Muscle layer of duodenum (tissue), 2 donors: ENCODE measurements around the gene IL2RA.

ENCODE experiments used
- H3K27ac ChIP-seq: one replicate; pipeline ENCODE4 v1.7.0; 2013; ENCODE audit warnings: mild to moderate bottlenecking, low read length
- H3K27me3 ChIP-seq: one replicate; pipeline ENCODE4 v1.7.0; 2013; ENCODE audit warnings: low read depth, mild to moderate bottlenecking, control low read depth, low read length
- H3K36me3 ChIP-seq, 2 donors: one replicate each; pipeline ENCODE4 v1.7.0; 2013; ENCODE audit warnings: low read length in 2 of 2, control low read depth in 1 of 2, mild to moderate bottlenecking in 1 of 2; ENCODE audit not compliant: insufficient read depth in 2 of 2, control insufficient read depth in 1 of 2
- H3K4me1 ChIP-seq, 2 donors: one replicate each; pipeline ENCODE4 v1.7.0; 2013; ENCODE audit warnings: low read length in 2 of 2, mild to moderate bottlenecking in 2 of 2, control low read depth in 1 of 2, moderate library complexity in 1 of 2; ENCODE audit not compliant: insufficient read depth in 2 of 2, control insufficient read depth in 1 of 2
- H3K4me3 ChIP-seq, 2 donors: one replicate each; pipeline ENCODE4 v1.7.0; 2013; ENCODE audit warnings: low read length in 2 of 2, low read depth in 1 of 2, mild to moderate bottlenecking in 1 of 2
- H3K9me3 ChIP-seq, 2 donors: one replicate each; pipeline ENCODE4 v1.7.0; 2013; ENCODE audit warnings: low read length in 2 of 2, control low read depth in 1 of 2, mild to moderate bottlenecking in 1 of 2; ENCODE audit not compliant: control insufficient read depth in 1 of 2
- donor health status: healthy.

IL2RA gene

DNA sequence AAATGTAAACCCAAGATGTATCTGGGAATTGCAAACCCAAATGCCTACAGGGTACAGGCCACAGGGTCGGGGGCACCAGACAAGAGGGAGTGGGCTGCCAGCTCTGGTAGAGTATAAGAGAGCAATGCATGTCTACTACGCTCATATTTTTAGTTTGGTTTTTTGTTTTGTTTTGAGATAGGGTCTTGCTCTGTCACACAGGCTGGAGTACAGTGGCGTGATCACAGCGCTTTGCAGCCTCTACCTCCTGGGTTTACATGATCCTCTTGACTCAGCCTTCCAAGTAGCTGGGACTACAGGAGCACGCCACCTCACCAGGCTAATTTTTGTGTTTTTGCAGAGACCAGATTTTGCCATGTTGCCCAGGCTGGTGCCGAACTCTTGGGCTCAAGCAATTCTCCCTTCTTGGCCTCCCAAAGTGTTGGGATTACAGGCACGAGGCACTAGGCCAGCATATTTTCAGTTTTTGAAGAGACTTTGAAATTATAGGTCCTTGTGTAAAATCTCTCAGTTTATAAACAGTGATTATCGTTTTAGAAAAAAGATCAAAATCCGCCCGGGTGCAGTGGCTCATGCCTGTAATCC lies 73.7 kb downstream of the IL2RA start:
- Histone ChIP-seq H3K27me3 (no peaks in the 10 kb centered on the region), H3K4me3 (no peak overlapping the region), H3K36me3 (no peaks in the 10 kb centered on the region), H3K27ac (no peak overlapping the region), H3K9me3 (peaks cover 0 to 9% of the 10 kb centered on the region in 2 donors), H3K4me1 (no peaks in the 10 kb centered on the region)

DNA sequence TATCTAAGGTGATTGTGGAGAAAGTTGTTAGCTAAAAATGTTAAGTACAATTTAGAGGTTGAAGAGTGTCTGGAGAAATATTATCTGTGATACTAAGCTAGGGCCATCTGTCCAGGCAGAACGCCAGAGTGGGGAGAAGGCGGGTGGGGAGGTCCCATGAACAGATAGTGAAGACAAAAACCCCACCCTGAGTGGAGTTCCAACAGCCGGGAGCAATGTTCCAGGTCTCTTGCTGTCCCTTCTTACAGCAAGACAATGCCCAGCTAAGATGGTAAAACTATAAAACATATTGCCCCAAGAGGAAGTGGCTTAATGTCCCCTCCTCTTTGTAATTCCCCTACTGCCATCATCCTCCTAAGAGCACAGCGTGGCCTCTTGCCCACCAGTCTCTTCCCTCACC lies 74.4 kb downstream of the IL2RA start:
- peaks cover 0 to 9% of the 10 kb centered on the region in 2 donors for H3K9me3 ChIP-seq
- H3K4me3 ChIP-seq: no peak overlapping the region
- no peak overlapping the region for H3K27ac ChIP-seq
- H3K36me3 ChIP-seq: no peaks in the 10 kb centered on the region
- H3K27me3 ChIP-seq: no peaks in the 10 kb centered on the region
- H3K4me1 ChIP-seq: no peaks in the 10 kb centered on the region

DNA sequence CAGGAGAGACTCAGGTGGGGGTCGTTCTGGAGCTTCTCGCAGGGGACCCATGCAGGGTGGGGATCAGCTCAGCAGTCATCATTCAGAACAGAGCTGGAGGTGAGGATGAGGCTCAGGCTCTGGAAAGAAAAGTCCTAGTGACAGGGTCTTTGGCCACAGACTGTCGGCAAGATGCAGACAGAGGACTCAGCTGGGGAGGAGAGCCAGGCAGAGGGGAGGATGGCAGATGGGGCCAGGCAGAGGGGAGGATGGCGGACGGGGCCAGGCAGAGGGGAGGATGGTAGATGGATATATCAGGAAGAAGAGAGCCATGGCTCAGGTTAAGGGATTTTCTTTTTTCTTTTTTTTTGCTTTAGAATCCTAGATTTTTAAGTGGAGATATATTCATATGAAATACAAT lies 77.1 kb downstream of the IL2RA start:
- Histone ChIP-seq H3K27me3 (no peaks in the 10 kb centered on the region), H3K36me3 (no peaks in the 10 kb centered on the region), H3K4me3 (no peak overlapping the region), H3K27ac (no peak overlapping the region), H3K9me3 (no peaks in the 10 kb centered on the region), H3K4me1 (no peaks in the 10 kb centered on the region)

DNA sequence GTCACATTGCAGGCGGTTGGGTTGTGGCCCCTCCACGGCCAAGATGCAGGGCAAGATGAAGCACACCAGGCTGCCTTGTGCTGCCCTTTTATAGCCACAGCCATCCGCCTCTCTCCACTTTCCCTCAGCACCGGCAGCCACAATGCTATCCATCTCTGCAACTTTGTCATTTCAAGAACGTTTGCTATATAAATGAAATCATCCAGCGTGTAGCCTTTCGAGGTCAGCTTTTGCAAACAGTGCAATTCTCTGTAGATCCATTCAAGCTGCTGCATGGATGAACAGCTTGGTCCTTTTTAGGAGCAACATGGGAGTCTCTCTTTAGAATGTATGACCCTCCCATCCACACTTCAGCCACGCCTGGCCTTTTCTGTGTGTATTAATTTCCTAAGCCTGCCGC lies 78.4 kb downstream of the IL2RA start:
- Histone ChIP-seq H3K9me3 (no peaks in the 10 kb centered on the region), H3K36me3 (no peaks in the 10 kb centered on the region), H3K27me3 (no peaks in the 10 kb centered on the region), H3K4me3 (no peak overlapping the region), H3K27ac (no peak overlapping the region), H3K4me1 (no peaks in the 10 kb centered on the region)

DNA sequence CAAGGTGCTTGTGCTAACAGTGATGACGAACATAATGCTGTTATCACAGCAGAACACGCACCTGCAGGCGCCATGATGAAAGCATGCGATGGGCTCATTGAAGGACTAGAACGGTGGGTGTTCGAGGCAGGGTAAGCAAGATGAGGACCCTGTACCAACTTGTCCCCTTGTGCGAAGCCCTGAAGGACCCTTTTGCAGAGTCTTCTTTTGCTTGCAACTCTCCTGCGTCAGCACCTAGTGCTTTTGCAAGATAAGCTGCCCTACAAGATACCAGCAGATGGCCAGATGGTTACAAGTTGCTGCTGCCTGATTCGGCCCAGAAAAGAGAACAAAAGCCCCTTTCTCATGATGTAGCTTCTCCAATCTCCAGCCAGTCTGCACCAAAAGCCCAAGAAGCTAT lies 80.6 kb downstream of the IL2RA start:
- H3K27me3 ChIP-seq: no peaks in the 10 kb centered on the region
- no peaks in the 10 kb centered on the region for H3K9me3 ChIP-seq
- H3K27ac ChIP-seq: no peak overlapping the region
- H3K36me3 ChIP-seq: no peaks in the 10 kb centered on the region
- no peaks in the 10 kb centered on the region for H3K4me1 ChIP-seq
- no peak overlapping the region for H3K4me3 ChIP-seq

DNA sequence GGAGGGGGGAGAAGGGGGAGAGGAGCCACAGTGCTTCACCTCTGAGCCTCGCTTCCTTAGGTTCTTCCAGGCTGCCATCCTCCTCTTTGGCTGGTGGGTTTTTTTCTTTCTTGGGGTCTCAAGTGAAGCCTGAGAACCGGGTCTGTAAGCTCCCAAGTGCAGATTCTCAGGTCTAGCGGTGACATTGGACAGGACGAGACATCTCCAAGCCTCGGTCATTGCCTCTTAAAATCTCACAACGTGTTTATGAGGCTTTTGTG lies 84.0 kb downstream of the IL2RA start:
- no peaks in the 10 kb centered on the region for H3K27me3 ChIP-seq
- no peaks in the 10 kb centered on the region for H3K36me3 ChIP-seq
- H3K9me3 ChIP-seq: no peaks in the 10 kb centered on the region
- H3K4me3 ChIP-seq: peak overlapping the region; percentile 76 to 95
- peaks cover 0 to 7% of the 10 kb centered on the region in 2 donors for H3K4me1 ChIP-seq
- H3K27ac ChIP-seq: peak overlapping the region; percentile 67

DNA sequence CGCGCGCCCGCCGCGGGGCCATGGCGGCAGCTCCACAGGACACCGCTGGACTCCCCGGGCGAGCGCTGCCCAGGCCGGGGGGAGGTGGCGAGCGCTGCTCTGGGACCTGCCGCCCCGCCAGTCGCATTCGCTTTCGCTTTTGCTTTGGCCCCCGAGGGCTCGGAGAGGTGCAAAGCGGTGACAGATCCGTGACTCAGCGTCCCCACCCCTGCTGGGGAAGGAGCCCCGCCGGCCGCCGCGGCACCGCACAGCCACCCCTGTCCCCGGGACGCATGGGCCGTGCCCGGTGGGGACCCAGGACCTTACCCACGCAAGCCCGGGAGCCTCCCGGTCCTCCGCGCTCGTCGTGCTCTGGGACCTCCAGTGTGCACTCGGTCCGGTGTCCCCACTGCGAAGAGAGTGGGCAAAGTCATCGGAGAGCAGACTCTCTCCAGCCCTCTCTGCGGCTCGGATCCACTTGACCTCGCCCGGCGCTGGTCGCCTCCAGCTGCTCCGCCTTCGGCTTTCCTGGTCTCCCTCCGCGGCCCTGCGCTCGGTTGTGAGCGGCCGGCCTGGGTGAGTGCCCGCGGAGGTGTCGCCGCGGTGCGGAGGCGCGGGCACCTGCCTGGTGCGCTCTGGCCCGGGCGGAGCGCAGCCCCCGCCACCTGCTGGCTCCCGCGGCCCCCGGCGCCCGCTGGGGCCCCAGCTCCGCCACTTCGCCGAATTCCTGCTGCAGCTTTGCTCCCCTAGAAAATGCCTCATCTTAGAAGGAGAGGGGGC lies 84.5 kb downstream of the IL2RA start, which contains the start of gene IL15RA:
TSS of gene IL15RA (minus strand) at position 73 of the 759 bp plus-strand sequence. CDS start at position 22, 51 bp downstream.
- Histone ChIP-seq H3K4me3 (peak within 1 kb of the TSS; percentile 76 to 95), H3K27me3 (no peaks in the 10 kb centered on the region), H3K4me1 (peaks cover 0 to 7% of the 10 kb centered on the region in 2 donors), H3K9me3 (no peaks in the 10 kb centered on the region), H3K36me3 (no peaks in the 10 kb centered on the region), H3K27ac (peak within 1 kb of the TSS; percentile 83)

DNA sequence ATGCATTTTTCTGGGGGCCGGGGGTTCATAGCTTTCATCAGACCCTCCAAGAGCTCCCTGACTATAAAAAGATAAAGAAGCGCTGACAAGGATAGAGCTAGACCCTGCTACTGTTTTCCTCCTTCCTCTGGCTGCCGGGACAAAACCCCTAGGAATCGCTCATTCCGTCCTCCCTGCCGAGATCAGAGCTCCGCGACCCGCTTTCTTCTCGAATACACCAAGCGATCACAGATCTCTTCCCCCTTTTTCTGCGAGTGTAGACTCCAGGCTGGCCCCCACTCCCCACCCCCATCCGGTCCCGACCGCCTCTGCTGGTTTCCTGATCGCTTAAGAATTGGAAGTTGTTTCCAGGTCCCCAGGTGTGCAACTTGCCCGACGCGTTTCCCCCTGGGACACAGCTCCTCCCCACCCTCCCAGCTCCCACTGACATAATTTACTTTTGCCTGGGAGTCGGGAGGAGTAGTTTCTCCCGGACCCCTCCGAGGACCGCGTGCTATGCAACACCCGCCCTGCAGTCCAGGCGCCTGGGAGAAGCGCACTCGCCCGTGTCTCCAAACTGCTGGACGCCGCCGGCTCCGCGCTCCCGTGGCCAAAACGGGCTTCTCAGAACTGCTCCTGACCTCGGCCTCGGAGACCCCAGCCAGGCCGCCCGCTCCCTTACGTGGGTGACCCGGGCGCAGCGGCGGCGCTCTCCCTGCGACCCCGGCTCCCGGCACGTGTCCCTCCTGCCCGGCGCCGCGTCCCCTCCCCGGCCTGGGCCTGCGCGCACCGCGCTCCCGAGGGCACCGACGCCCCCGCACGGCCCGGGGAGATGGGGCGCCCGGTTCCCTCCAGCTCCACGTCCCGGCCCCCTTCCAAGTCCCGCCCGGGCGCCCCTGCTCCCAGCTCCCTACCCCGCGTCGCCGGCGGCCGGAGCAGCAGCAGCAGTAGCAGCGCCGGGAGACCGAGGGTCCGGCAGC lies 85.4 kb downstream of the IL2RA start:
- Histone ChIP-seq H3K4me1 (peaks cover 3 to 7% of the 10 kb centered on the region in 2 donors), H3K9me3 (no peaks in the 10 kb centered on the region), H3K4me3 (peak overlapping the region; percentile 76 to 95), H3K27me3 (no peaks in the 10 kb centered on the region), H3K36me3 (no peaks in the 10 kb centered on the region), H3K27ac (peak overlapping the region; percentile 83)

DNA sequence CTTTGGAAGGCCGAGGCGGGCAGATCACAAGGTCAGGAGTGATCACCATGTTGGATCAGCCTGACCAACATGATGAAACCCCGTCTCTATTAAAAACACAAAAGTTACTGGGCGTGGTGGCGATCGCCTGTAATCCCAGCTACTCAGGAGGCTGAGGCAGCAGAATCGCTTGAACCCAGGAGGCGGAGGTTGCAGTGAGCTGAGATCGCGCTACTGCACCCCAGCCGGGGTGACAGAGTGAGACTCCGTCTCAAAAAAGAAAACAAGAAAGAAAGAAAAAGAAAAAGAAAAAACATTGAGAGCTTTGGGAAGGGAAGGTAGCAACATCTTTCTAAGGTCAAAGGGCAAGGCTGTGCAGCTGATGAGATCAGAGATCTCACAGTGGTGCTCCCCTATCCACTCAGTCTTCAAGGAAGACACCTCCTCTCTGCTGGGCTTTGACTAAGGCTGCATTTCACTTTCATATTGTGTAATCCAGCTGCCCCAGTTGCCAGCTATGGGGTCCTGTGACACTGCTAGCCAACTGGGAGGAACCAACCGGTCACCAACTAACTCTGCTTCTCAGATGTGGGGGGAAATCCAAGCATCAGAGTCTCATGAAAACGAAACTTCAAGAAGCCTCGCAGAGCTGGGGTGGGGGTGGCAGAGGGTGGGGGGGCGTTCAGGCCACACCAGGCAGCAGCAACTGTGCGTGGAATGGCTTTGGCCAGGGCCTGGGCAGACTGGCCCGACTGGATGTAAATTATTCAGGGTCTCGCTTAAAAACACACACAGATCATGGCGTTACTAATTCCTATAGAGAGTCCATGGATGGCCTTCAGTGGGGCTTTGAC lies 86.3 kb downstream of the IL2RA start:
- Histone ChIP-seq H3K4me3 (peak overlapping the region; percentile 76 to 95), H3K27me3 (no peaks in the 10 kb centered on the region), H3K27ac (peak overlapping the region; percentile 83), H3K36me3 (no peaks in the 10 kb centered on the region), H3K4me1 (peaks cover 7 to 8% of the 10 kb centered on the region in 2 donors), H3K9me3 (no peaks in the 10 kb centered on the region)

DNA sequence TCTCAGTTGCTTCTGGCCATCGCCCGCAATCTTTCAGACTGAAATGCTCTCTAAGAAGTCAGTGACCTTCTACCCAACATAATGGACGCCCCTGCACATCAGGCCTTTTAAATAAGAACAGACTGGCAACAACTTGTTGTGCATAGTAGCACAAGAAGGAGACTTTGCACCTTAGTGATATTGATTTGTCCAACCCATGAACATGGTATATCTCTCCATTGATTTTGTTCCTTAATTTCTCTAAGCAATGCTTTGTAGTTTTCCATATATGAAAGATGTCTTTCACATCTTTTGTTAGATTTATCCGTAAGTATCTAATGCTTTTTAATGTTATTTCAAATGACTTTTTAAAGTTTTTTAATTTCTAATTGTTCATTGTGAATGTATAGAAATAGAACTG lies 89.1 kb downstream of the IL2RA start:
- Histone ChIP-seq H3K9me3 (no peaks in the 10 kb centered on the region), H3K4me1 (peaks cover 7 to 8% of the 10 kb centered on the region in 2 donors), H3K36me3 (no peaks in the 10 kb centered on the region), H3K27ac (no peak overlapping the region), H3K27me3 (no peaks in the 10 kb centered on the region), H3K4me3 (no peak overlapping the region)
